Neural progenitor cell (in vitro differentiated cells): ENCODE results near the gene RPTOR.

Experiments
- EZH2 ChIP-seq: fragments of 200-600 bp; sonication (generic); IDR thresholded peaks from 2 replicates; pipeline ENCODE4 v1.6.1; 2017; ENCODE audit warnings: antibody characterized with exemption, mild to moderate bottlenecking, moderate library complexity
- EZH2phosphoT487 ChIP-seq: fragments of 200-600 bp; sonication (generic); IDR thresholded peaks from 2 replicates; pipeline ENCODE4 v1.6.1; 2017; ENCODE audit warnings: antibody characterized with exemption
- TF ChIP-seq, protein P1 (sequence below): fragments of 200-600 bp; sonication (generic); IDR thresholded peaks from 2 replicates; pipeline ENCODE4 v1.5.1; 2017; ENCODE audit warnings: antibody characterized with exemption, mild to moderate bottlenecking

- TF ChIP-seq, protein P1, sequence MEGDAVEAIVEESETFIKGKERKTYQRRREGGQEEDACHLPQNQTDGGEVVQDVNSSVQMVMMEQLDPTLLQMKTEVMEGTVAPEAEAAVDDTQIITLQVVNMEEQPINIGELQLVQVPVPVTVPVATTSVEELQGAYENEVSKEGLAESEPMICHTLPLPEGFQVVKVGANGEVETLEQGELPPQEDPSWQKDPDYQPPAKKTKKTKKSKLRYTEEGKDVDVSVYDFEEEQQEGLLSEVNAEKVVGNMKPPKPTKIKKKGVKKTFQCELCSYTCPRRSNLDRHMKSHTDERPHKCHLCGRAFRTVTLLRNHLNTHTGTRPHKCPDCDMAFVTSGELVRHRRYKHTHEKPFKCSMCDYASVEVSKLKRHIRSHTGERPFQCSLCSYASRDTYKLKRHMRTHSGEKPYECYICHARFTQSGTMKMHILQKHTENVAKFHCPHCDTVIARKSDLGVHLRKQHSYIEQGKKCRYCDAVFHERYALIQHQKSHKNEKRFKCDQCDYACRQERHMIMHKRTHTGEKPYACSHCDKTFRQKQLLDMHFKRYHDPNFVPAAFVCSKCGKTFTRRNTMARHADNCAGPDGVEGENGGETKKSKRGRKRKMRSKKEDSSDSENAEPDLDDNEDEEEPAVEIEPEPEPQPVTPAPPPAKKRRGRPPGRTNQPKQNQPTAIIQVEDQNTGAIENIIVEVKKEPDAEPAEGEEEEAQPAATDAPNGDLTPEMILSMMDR: no peak
- no peak for TF ChIP-seq EZH2phosphoT487
- no peak for TF ChIP-seq EZH2
These were observed 131.4 kb downstream of the RPTOR start for GRCh38 chr17:80676096-80676466.
